Psoas muscle (tissue), 8 donors: ENCODE results near the gene SEMA4D. TPM values are rescaled to one million over a fixed set of nuclear protein-coding genes. Genes with fewer than 3 reads are reported as not detected.

Source experiments
- ATAC-seq, 4 donors: fragments of 200-7000 bp; cut with Tn5 transposase; one replicate each; pipeline ENCODE4 v1.9.1; 2020; ENCODE audit warnings: moderate library complexity in 3 of 4, mild to moderate bottlenecking in 2 of 4
- DNase-seq, 2 donors: peaks; one replicate each; pipeline ENCODE4 v3.0.0-alpha.2; 2020
- H3K27ac ChIP-seq: fragments of 200-600 bp; one replicate; pipeline ENCODE4 v1.8.0; 2022
- H3K27me3 ChIP-seq, 3 donors: fragments of 200-600 bp in 1 of 3; one replicate each; pipeline versions ENCODE4 v1.6.1 to v1.8.0; 2013 to 2022; ENCODE audit warnings: low read length in 2 of 3, mild to moderate bottlenecking in 2 of 3, moderate library complexity in 1 of 3; ENCODE audit not compliant: insufficient read depth in 3 of 3
- H3K36me3 ChIP-seq, 2 donors: fragments of 200-600 bp in 1 of 2; one replicate each; pipeline versions ENCODE4 v1.6.1 to v1.8.0; 2013 to 2022; ENCODE audit warnings: low read depth in 1 of 2, mild to moderate bottlenecking in 1 of 2, moderate library complexity in 1 of 2; ENCODE audit not compliant: insufficient read depth in 1 of 2
- H3K4me1 ChIP-seq: fragments of 200-600 bp; one replicate; pipeline ENCODE4 v1.8.0; 2022
- H3K4me3 ChIP-seq: fragments of 200-600 bp; one replicate; pipeline ENCODE4 v1.8.0; 2022; ENCODE audit warnings: mild to moderate bottlenecking
- H3K9me3 ChIP-seq: fragments of 200-600 bp; one replicate; pipeline ENCODE4 v1.8.0; 2022
- CTCF ChIP-seq: fragments of 200-600 bp; IDR thresholded peaks from one replicate; pipeline ENCODE4 v1.8.0; 2022; ENCODE audit warnings: antibody characterized with exemption
- WGBS, 3 donors: extraction: QIAGEN DNeasy Blood & Tissue Kit; methylation state at CpG; one replicate each; pipeline versions ENCODE4 v1.1.6 to v1.1.7; 2013; 5-methylcytosine and 5-hydroxymethylcytosine counted together
- intact Hi-C, 2 donors: fragments of 100-400 bp; cut with DNase I; formaldehyde crosslinking; loops; one replicate each; pipeline versions ENCODE4 v1.11.0 to v1.14.2; 2022
- polyA plus RNA-seq, 3 donors: library from polyadenylated mRNA; stranded (reverse); fragments of 200-250 nt; gene quantifications; one replicate each; pipeline ENCODE4 v1.2.3, GENCODE V29; 2013
- total RNA-seq, 4 donors: library from RNA; stranded (reverse); fragmentation: NEBNext Ultra II Directional in 2 of 4; extraction: Animal tissue kit (Norgen Biotek cat#: 25700) in 2 of 4; gene quantifications; one replicate each; pipeline versions ENCODE4 v1.2.1 to v1.2.4, GENCODE V29; 2021 to 2023
- donor health status: healthy with polysubstance abuse.
- donor health status: DM: no; HTN: no; CAD: no; lungs with moderate emphysema.
- donor health status: Bipolar disorder and iron deficiency.
- donor health status: healthy.
- donor health status: DM: yes; HTN: yes; CAD: no.
- donor health status: DM: no; HTN: no; CAD: no.
- donor health status: DM: no; HTN: no; CAD: no.
- donor health status: DM: yes; HTN: yes; CAD: no.

SEMA4D gene
- total and polyA plus RNA-seq, 7 donors, result 9.3 to 111 (median 32.1) TPM

DNA sequence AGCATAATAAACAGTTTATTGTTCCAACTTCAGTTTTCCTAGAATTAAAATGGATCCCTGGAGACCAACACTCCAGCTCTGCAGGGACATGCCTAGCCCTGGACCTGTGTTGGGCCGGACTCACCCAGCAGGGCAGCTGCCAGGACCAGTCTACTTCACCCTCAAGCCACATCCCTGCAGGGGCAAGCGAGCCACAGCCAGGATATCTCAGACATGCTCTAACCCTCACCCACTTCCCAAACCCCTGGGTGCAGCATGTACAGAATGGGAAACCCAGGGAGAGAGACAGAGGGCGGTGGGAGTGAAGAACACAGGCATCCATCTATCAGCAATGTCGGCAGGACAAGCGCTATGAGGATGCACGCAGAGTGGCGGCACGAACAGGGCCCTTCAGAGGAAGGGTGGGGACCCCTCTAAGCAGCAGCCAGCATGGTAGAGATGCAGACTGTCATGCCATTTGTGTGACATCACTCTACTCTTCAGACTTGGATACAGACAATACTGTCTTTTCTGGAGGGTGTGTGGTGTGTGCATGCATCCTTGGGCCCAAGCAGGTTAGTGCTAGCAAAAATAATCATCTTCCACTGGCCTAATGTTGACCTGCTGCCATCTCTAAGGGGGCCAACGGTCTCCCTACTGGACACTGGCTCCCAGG, 83.1 kb downstream of the SEMA4D start:
- 85 to 96% (median 86%) methylated on average over 9 of the region's 9 CpGs for WGBS, 3 donors
- ATAC-seq, result peak in 1 of 4 donors; percentile 15
- no peak for DNase-seq
- no peak for TF ChIP-seq CTCF
- H3K9me3 ChIP-seq, result no peaks in the 10 kb centered on the region
- intact Hi-C loops, result loop anchor here (10.0 kb wide), 1 partner anchor 130 kb away; no protein-coding TSS in a partner anchor
- no peaks in the 10 kb centered on the region for H3K27me3 ChIP-seq
- peaks cover 48% of the 10 kb centered on the region for H3K4me1 ChIP-seq
- no peaks in the 10 kb centered on the region for H3K36me3 ChIP-seq
- no peak overlapping the region for H3K4me3 ChIP-seq
- peak overlapping the region; percentile 77 for H3K27ac ChIP-seq

DNA sequence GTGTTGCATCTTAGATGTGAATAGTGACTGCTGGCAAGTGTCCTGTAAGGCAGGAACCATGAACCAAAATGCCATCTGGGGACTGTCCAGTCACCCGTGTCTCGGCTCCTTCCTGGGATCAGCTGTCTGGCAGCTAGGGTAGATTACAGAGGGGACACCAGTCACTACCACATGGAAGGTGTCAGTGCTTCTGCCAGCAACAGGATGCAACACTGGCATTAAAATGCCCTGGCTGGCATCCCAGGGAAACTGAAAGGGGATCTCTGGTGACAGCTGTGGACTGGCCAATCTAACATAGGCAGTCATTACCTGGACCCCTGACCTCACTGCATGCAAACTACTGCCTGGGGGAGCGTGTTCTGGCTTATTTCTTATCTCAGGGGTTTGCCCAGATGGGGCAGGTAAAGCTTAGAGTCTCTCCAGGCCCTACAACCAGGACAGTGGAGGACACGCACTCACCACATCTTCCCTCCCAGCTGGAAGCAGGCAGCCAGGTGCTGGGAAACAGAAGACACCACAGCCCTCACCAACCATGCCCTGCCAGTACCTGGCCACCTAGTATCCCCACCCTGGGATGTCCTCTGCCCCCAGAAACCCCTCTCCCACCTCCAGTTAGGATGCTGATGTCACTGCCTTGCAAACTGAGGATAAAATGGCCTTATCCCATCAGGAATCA, 83.8 kb downstream of the SEMA4D start:
- WGBS, 3 donors, result 28 to 44% (median 37%) methylated on average over 4 of the region's 4 CpGs
- Histone ChIP-seq H3K27ac (peak overlapping the region; percentile 77), H3K4me1 (peaks cover 54% of the 10 kb centered on the region), H3K4me3 (no peak overlapping the region), H3K27me3 (no peaks in the 10 kb centered on the region), H3K36me3 (no peaks in the 10 kb centered on the region), H3K9me3 (no peaks in the 10 kb centered on the region)
- DNase-seq (peak; percentile 74 to 92), ATAC-seq (peak; percentile 96 to 98 (median 96))
- intact Hi-C loops, result loop anchor here (10.0 kb wide), 1 partner anchor 131 kb away; no protein-coding TSS in a partner anchor
- no peak for TF ChIP-seq CTCF

DNA sequence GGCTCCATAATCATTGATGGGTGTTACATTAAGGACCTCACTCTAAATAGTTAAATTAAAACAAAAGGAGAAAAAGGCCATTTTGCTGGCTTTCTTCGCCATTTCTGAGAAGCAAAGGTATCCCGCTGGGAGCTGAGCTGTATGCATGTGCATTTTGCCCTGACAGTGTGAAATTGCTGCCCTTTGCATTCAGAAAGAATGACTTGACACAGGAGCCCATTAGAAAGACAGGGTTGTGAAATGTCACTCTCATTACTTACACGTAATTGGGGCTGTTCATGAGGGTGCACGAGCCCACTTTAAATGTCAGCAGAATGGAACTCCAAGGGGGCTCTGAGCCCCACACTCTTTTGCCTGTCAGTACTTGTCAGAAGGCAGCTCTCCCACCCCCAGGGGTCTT, 85.0 kb downstream of the SEMA4D start:
- peaks cover 50% of the 10 kb centered on the region for H3K4me1 ChIP-seq
- DNase-seq (no peak), ATAC-seq (no peak)
- no peak overlapping the region for H3K27ac ChIP-seq
- 71 to 76% (median 73%) methylated on average over 4 of the region's 4 CpGs for WGBS, 3 donors
- H3K4me3 ChIP-seq, result no peak overlapping the region
- no peaks in the 10 kb centered on the region for H3K36me3 ChIP-seq
- intact Hi-C loops, result loop anchor here (10.0 kb wide), 1 partner anchor 132 kb away; no protein-coding TSS in a partner anchor
- H3K27me3 ChIP-seq, result no peaks in the 10 kb centered on the region
- no peak for TF ChIP-seq CTCF
- no peaks in the 10 kb centered on the region for H3K9me3 ChIP-seq

DNA sequence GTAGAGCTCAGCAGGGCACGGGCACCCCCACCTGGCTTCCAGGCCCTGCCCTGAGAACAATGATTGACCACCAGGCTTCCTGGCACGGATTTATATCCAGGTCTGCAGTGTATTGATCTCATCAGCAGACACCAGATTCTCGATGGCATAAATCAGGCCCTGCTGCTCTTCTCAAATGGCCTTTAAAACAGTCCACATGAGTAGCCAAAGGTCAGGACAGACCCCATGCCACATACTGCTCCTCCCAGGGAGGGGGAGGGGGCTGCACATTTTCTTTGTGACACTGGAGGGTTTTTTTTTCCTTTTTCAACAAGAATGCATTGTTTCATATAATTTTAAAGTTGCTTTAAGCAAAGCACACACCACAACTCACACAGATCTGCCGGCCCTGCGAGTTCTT, 85.4 kb downstream of the SEMA4D start:
- H3K4me1 ChIP-seq, result peaks cover 50% of the 10 kb centered on the region
- H3K36me3 ChIP-seq, result no peaks in the 10 kb centered on the region
- no peak overlapping the region for H3K4me3 ChIP-seq
- intact Hi-C loops, result loop anchor here (10.0 kb wide), 1 partner anchor 132 kb away; no protein-coding TSS in a partner anchor
- no peaks in the 10 kb centered on the region for H3K9me3 ChIP-seq
- TF ChIP-seq CTCF, result no peak
- ATAC-seq (no peak), DNase-seq (no peak)
- 88 to 94% (median 89%) methylated on average over 5 of the region's 5 CpGs for WGBS, 3 donors
- H3K27me3 ChIP-seq, result no peaks in the 10 kb centered on the region
- peak overlapping the region; percentile 24 for H3K27ac ChIP-seq
